Activated T-helper 17 cell treated with anti-CD3 and anti-CD28 coated beads, Interleukin-2, amount 50 U/mL, for 72 hours (primary cell): ENCODE measurements around the gene CCDC85C. TPM values are rescaled to one million over a fixed set of nuclear protein-coding genes. Genes with fewer than 3 reads are reported as not detected.

ENCODE experiments used
- ATAC-seq: fragments of 150-1000 bp; cut with Tn5 transposase; replicated peaks from 2 replicates; pipeline ENCODE4 v1.10.0; 2021; ENCODE audit warnings: mild to moderate bottlenecking, moderate library complexity
- H3K27ac Mint-ChIP-seq: one replicate; pipeline ENCODE4 v1.8.0; 2022; ENCODE audit warnings: mixed read lengths
- H3K27me3 Mint-ChIP-seq: one replicate; pipeline ENCODE4 v1.8.0; 2022; ENCODE audit warnings: mixed read lengths
- H3K36me3 Mint-ChIP-seq: one replicate; pipeline ENCODE4 v1.8.0; 2022; ENCODE audit warnings: low read depth, mild to moderate bottlenecking, mixed read lengths
- H3K4me1 Mint-ChIP-seq: one replicate; pipeline ENCODE4 v1.8.0; 2022; ENCODE audit warnings: mixed read lengths
- H3K4me3 Mint-ChIP-seq: one replicate; pipeline ENCODE4 v1.8.0; 2022; ENCODE audit warnings: mild to moderate bottlenecking, mixed read lengths
- H3K9me3 Mint-ChIP-seq: one replicate; pipeline ENCODE4 v1.8.0; 2022; ENCODE audit warnings: mixed read lengths
- total RNA-seq, 2 donors: library from RNA; stranded (reverse); gene quantifications; one replicate each; pipeline ENCODE4 v1.2.3, GENCODE V29; 2022

The CCDC85C gene
- total RNA-seq, 2 donors from 2014 or later, result 2.8 to 3.4 TPM

GRCh38 chr14:99636487-99636886, 32.5 kb upstream of the CCDC85C start:
- Mint-ChIP-seq H3K27ac (no peak overlapping the region), H3K27me3 (peaks cover 8% of the 10 kb centered on the region), H3K4me1 (no peaks in the 10 kb centered on the region), H3K36me3 (no peaks in the 10 kb centered on the region), H3K9me3 (no peaks in the 10 kb centered on the region), H3K4me3 (no peak overlapping the region)
- ATAC-seq, result no peak

DNA sequence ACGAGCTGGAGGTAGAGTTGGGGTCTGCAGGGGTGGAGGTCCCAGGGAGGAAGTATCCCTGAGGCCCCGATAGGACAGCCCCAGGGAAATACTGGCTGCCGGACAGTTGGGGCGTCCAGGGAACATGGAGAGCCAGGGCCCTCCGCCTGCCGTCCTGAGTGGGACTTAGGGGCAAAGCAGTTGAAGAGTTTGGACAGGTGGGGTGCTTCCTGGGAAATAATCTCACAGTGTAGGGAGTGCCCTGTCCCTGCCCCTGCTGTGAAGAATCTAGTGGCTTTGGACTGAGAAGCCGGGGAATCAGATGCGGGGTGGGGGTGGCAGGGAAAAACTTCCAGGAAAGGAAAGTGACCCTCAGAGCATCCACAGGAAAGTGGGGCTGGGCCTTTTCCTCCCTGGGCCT, 31.1 kb upstream of the CCDC85C start:
- H3K4me1 Mint-ChIP-seq, result no peaks in the 10 kb centered on the region
- no peak overlapping the region for H3K27ac Mint-ChIP-seq
- peaks cover 8% of the 10 kb centered on the region for H3K27me3 Mint-ChIP-seq

GRCh38 chr14:99634443-99634842, 30.4 kb upstream of the CCDC85C start:
- ATAC-seq, result no peak
- Mint-ChIP-seq H3K4me1 (no peaks in the 10 kb centered on the region), H3K4me3 (no peak overlapping the region)

More for the DNA sequence above, 31.1 kb upstream of the CCDC85C start:
- ATAC-seq, result no peak
- no peaks in the 10 kb centered on the region for H3K9me3 Mint-ChIP-seq
- H3K4me3 Mint-ChIP-seq, result no peak overlapping the region
- no peaks in the 10 kb centered on the region for H3K36me3 Mint-ChIP-seq

GRCh38 chr14:99633918-99634317, 29.9 kb upstream of the CCDC85C start:
- no peak overlapping the region for H3K27ac Mint-ChIP-seq

More at GRCh38 chr14:99634443-99634842, 30.4 kb upstream of the CCDC85C start:
- no peaks in the 10 kb centered on the region for H3K9me3 Mint-ChIP-seq
- H3K27me3 Mint-ChIP-seq, result peaks cover 8% of the 10 kb centered on the region
- H3K27ac Mint-ChIP-seq, result no peak overlapping the region
- H3K36me3 Mint-ChIP-seq, result no peaks in the 10 kb centered on the region

DNA sequence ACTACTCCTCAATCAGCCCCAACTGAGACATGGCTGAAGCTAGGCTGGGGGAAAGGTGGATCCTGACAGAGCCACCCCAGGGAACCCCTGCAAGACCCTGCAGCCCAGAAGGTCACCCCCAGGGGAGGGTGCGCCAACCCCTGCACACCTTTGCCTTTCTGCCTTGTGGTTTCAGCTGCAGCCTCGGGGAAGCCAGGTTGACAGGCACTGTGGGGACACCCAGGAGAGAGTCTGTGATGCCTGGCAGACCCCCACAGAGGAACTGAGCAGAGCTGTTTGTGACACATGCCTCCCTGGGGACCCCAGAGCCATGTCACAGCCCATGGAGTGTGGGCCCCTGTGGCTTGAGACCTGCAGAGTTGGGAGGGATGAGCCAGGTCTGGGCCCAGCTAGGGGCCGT, 29.1 kb upstream of the CCDC85C start:
- Mint-ChIP-seq H3K27me3 (peaks cover 8% of the 10 kb centered on the region), H3K4me1 (no peaks in the 10 kb centered on the region), H3K9me3 (no peaks in the 10 kb centered on the region), H3K27ac (no peak overlapping the region), H3K4me3 (no peak overlapping the region), H3K36me3 (no peaks in the 10 kb centered on the region)
- ATAC-seq, result no peak

More at GRCh38 chr14:99633918-99634317, 29.9 kb upstream of the CCDC85C start:
- Mint-ChIP-seq H3K27me3 (peaks cover 8% of the 10 kb centered on the region), H3K36me3 (no peaks in the 10 kb centered on the region), H3K9me3 (no peaks in the 10 kb centered on the region), H3K4me3 (no peak overlapping the region), H3K4me1 (no peaks in the 10 kb centered on the region)
- ATAC-seq, result no peak

- H3K27me3 Mint-ChIP-seq, result peaks cover 11% of the 10 kb centered on the region
- H3K4me3 Mint-ChIP-seq, result no peak overlapping the region
- no peak overlapping the region for H3K27ac Mint-ChIP-seq
- no peaks in the 10 kb centered on the region for H3K36me3 Mint-ChIP-seq
- no peaks in the 10 kb centered on the region for H3K9me3 Mint-ChIP-seq
- no peaks in the 10 kb centered on the region for H3K4me1 Mint-ChIP-seq
- ATAC-seq, result no peak
Observed at GRCh38 chr14:99632410-99633035, 28.5 kb upstream of the CCDC85C start.

DNA sequence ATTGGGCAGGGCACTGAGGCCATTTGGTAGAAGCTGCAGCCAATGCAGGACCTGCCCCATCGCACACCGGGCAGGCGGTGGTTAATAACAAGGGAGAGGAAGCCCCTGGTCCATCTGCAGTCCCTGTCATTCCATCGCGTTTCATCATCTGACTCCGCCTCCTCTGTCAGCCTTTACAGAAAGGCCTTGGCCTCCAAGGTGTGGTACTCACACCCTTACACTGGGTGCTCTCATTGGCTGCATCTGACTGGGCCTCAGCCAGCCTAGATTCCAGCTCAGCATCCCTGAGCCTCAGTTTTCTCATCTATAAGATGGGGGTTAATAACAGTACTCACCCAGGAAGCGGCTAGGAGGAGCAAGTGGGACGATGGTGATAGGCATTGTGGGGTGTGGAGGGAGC, 26.2 kb upstream of the CCDC85C start:
- peaks cover 23% of the 10 kb centered on the region for H3K27me3 Mint-ChIP-seq
- ATAC-seq, result no peak
- no peak overlapping the region for H3K27ac Mint-ChIP-seq

GRCh38 chr14:99628887-99629618, 25.0 kb upstream of the CCDC85C start:
- peak; percentile 90 for ATAC-seq
- no peak overlapping the region for H3K27ac Mint-ChIP-seq
- H3K4me1 Mint-ChIP-seq, result no peaks in the 10 kb centered on the region
- H3K4me3 Mint-ChIP-seq, result no peak overlapping the region
- H3K36me3 Mint-ChIP-seq, result no peaks in the 10 kb centered on the region
- H3K27me3 Mint-ChIP-seq, result peaks cover 27% of the 10 kb centered on the region
- H3K9me3 Mint-ChIP-seq, result no peaks in the 10 kb centered on the region

More for the DNA sequence above, 26.2 kb upstream of the CCDC85C start:
- no peaks in the 10 kb centered on the region for H3K4me1 Mint-ChIP-seq
- H3K36me3 Mint-ChIP-seq, result no peaks in the 10 kb centered on the region
- H3K9me3 Mint-ChIP-seq, result no peaks in the 10 kb centered on the region
- no peak overlapping the region for H3K4me3 Mint-ChIP-seq

- Mint-ChIP-seq H3K9me3 (no peaks in the 10 kb centered on the region), H3K4me1 (no peaks in the 10 kb centered on the region), H3K4me3 (no peak overlapping the region), H3K27me3 (peaks cover 34% of the 10 kb centered on the region), H3K36me3 (no peaks in the 10 kb centered on the region), H3K27ac (no peak overlapping the region)
- no peak for ATAC-seq
Observed at GRCh38 chr14:99627510-99628381, 23.7 kb upstream of the CCDC85C start.

- Mint-ChIP-seq H3K36me3 (no peaks in the 10 kb centered on the region), H3K27me3 (peaks cover 35% of the 10 kb centered on the region), H3K27ac (no peak overlapping the region), H3K4me3 (no peak overlapping the region), H3K9me3 (no peaks in the 10 kb centered on the region), H3K4me1 (no peaks in the 10 kb centered on the region)
- no peak for ATAC-seq
Observed at GRCh38 chr14:99627100-99627499, 23.1 kb upstream of the CCDC85C start.

DNA sequence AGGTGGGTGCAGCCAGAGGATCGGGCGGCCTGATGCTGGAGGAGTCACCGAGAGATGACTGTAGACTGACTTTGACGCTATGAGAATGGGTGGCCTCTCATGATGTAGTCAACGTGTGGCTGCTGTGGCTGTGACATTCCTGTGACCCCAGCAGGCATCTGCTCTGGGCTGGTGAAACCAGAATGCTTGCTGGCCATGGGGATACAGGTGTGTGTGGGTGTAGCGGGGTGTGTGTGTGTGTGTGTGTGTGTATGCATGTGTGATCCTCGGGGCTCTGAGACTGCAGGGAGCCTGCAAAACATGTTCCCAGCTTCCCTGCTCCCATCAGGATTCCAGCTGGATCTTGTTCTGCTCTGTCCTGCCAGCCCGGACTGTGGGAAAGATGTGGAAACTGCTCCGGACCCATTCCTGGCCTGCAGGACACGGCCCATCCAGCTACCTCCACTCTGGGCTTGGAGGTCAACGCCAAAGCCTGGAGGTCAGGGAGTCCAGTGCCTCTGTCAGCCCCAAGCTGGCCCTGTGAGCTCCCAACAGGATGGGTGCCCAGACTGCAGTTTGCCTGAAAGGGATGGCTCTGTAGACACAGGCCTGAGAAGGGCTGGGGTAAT, 22.1 kb upstream of the CCDC85C start:
- Mint-ChIP-seq H3K36me3 (no peaks in the 10 kb centered on the region), H3K4me1 (no peaks in the 10 kb centered on the region), H3K4me3 (no peak overlapping the region), H3K27ac (no peak overlapping the region), H3K9me3 (no peaks in the 10 kb centered on the region), H3K27me3 (peaks cover 36% of the 10 kb centered on the region)
- no peak for ATAC-seq

- no peaks in the 10 kb centered on the region for H3K36me3 Mint-ChIP-seq
- H3K9me3 Mint-ChIP-seq, result no peaks in the 10 kb centered on the region
- H3K27ac Mint-ChIP-seq, result no peak overlapping the region
- H3K4me1 Mint-ChIP-seq, result no peaks in the 10 kb centered on the region
- no peak for ATAC-seq
- H3K27me3 Mint-ChIP-seq, result peaks cover 36% of the 10 kb centered on the region
- H3K4me3 Mint-ChIP-seq, result no peak overlapping the region
Observed at GRCh38 chr14:99625476-99625875, 21.5 kb upstream of the CCDC85C start.

DNA sequence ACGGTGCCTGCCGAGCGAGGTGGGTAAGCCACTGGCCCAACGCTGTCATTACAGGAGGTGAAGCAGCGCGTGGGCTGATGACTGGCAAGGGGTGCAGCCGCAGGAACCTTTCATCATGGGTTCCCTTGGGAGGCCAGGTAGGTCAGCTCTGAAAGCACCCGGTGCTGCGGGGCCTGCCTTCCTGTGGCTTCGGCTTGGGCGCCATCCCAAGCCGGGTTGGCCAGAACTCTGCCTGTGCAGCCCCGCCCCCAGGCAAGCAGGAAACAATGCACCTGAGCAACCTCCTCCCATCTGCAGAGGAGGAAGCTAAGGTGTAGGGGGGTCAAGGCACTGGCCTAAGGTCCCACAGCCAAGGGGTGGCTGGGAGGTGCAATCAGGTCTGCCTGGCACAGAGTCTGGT, 21.0 kb upstream of the CCDC85C start:
- Mint-ChIP-seq H3K4me1 (no peaks in the 10 kb centered on the region), H3K9me3 (no peaks in the 10 kb centered on the region)
- no peak for ATAC-seq

GRCh38 chr14:99624024-99624423, 20.0 kb upstream of the CCDC85C start:
- Mint-ChIP-seq H3K4me3 (no peak overlapping the region), H3K4me1 (no peaks in the 10 kb centered on the region), H3K27ac (no peak overlapping the region), H3K27me3 (peaks cover 36% of the 10 kb centered on the region), H3K36me3 (no peaks in the 10 kb centered on the region), H3K9me3 (no peaks in the 10 kb centered on the region)
- no peak for ATAC-seq

More for the DNA sequence above, 21.0 kb upstream of the CCDC85C start:
- Mint-ChIP-seq H3K27me3 (peaks cover 36% of the 10 kb centered on the region), H3K36me3 (no peaks in the 10 kb centered on the region), H3K27ac (no peak overlapping the region), H3K4me3 (no peak overlapping the region)
